K562 treated with DMSO at 1 percent for 48 hours (cell line): ENCODE data around the gene CYP2R1. TPM values are rescaled to one million over a fixed set of nuclear protein-coding genes. Genes with fewer than 3 reads are reported as not detected.

Experiments used
- total RNA-seq: library from RNA; unstranded; fragments of 300-600 nt; gene quantifications from 2 replicates; pipeline ENCODE4 v1.2.3, GENCODE V29; 2022; ENCODE audit warnings: low replicate concordance; ENCODE audit errors: extremely low read depth

The CYP2R1 gene
- not detected in 2 replicates for total RNA-seq

GRCh38 chr11:14892036-14892556 lies at the start of gene CYP2R1:
Gene CYP2R1, minus strand, starts transcription at chr11:14892231. Its CDS starts 26 bp downstream, at chr11:14892205.

Other genes starting within 250 kb of the CYP2R1 start
- gene PDE3B, start 248.4 kb downstream of the CYP2R1 start, total RNA-seq = not detected in 2 replicates
- gene CALCA, start 80.1 kb upstream of the CYP2R1 start, total RNA-seq = not detected in 2 replicates
- not detected in 2 replicates for gene CALCB, start 181.4 kb upstream of the CYP2R1 start, total RNA-seq
- not detected in 2 replicates for gene INSC, start 222.7 kb upstream of the CYP2R1 start, total RNA-seq